Putamen (tissue), 1 donor: Measurements from ENCODE around the gene KLHL29.
"Not testable (repeated sequence)": the region's sequence is repeated elsewhere in the genome, so short reads cannot be mapped to it uniquely, and the experiment has no call there.

Source experiments
- DNase-seq: peaks from one replicate; pipeline ENCODE4 v3.0.0-alpha.2; 2016; ENCODE audit warnings: low spot score

Gene KLHL29

GRCh38 chr2:23722255-23722654 is 337.3 kb downstream of the KLHL29 start:
- DNase-seq, result no peak

- not testable (repeated sequence) for DNase-seq
Observed at GRCh38 chr2:23723029-23723428, 338.1 kb downstream of the KLHL29 start.

GRCh38 chr2:23734416-23734815 is 349.4 kb downstream of the KLHL29 start:
- no peak for DNase-seq

GRCh38 chr2:23736783-23737182 is 351.8 kb downstream of the KLHL29 start:
- DNase-seq, result not testable (repeated sequence)

GRCh38 chr2:23745068-23745725 is 360.2 kb downstream of the KLHL29 start:
- DNase-seq, result no peak

- no peak for DNase-seq
Observed at GRCh38 chr2:23745726-23746105, 360.7 kb downstream of the KLHL29 start.

- no peak for DNase-seq
Observed at GRCh38 chr2:23746141-23746863, 361.3 kb downstream of the KLHL29 start.

GRCh38 chr2:23751747-23752265 is 366.8 kb downstream of the KLHL29 start:
- no peak for DNase-seq

- no peak for DNase-seq
Observed at GRCh38 chr2:23753291-23754010, 368.5 kb downstream of the KLHL29 start.

- DNase-seq, result no peak
Observed at GRCh38 chr2:23754970-23755369, 370.0 kb downstream of the KLHL29 start.

- DNase-seq, result no peak
Observed at GRCh38 chr2:23756593-23757292, 371.8 kb downstream of the KLHL29 start.

GRCh38 chr2:23757686-23758433 is 372.9 kb downstream of the KLHL29 start:
- no peak for DNase-seq
